EL (cell line): ENCODE data around the gene ERGIC1.

Experiments used
- DNase-seq: peaks from one replicate; pipeline ENCODE4 v3.0.0-alpha.2; 2016

The ERGIC1 gene

DNA sequence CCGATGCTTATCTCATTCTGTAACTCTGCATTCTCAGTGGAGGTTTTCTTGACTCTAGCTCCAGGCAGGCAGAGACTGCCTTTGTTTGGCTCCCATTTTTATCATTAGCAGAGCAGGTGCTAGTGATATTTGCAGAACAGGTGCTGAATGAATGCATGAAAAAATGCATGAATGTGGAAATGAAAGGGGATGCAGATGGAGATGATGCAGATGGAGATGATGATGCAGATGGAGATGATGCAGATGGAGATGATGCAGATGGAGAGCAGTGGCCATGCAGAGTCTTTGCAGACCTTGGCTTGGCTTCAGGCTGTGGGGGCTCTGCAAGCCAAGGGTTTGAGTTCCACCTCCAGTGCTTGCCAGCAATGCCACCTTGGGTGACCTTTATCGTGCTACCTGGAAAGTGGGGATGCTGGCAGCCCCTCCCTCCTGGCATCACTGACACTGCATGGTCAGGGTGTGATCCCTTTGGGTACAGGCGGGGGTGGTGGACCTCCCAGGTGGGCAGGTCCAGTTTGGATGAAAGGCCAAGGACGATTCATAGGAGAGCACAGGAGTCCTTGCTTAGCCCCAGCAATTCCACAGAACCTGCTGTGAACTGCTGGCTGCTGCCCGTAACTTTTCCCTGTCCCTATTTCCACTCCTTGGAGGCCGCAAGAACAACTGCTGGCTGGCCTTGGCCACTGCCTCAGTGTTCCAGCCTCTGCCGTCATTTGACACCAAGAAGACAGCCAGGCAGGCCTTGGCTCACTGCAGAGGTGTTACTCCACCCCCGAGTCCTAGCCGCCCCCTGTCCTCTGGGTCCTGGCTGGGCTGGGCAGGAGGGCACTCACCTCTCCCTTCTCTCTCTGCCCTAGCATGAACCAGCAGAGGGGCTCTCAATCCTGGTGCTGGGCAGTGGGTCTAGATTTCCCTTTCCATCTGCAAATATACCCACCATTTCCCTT lies 33.0 kb downstream of the ERGIC1 start:
- DNase-seq: no peak

DNA sequence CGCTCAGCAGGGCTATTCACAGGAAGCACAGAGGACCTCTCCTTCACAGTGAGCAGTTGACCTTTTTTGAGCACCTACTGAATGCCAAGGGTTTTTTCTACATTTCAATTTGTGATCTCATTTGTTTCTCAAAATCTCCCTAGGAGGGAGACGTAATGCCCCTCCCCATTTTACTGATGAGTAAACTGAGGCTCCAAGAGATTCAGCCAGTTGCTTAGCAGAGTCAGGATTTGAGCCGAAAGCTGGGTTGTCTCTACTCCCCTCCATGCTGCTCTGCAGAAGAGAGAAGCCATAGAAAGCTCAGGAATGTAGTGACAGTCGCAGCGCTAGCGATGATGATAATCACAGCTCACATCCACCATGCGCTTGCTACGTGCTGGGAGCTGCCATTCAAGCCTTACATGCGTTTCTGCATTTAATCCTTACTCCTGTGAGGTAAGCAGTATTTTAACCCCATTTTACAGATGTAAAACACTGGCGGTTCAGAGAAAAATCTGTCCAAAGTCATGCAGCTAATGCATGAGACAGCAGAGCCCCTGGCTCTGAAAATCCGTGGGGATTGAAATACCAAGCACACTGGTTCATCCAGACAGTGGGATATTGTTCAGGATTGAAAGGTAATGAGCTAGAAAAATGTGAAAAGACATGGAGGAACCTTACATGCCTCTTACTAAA lies 33.8 kb downstream of the ERGIC1 start:
- DNase-seq: no peak

DNA sequence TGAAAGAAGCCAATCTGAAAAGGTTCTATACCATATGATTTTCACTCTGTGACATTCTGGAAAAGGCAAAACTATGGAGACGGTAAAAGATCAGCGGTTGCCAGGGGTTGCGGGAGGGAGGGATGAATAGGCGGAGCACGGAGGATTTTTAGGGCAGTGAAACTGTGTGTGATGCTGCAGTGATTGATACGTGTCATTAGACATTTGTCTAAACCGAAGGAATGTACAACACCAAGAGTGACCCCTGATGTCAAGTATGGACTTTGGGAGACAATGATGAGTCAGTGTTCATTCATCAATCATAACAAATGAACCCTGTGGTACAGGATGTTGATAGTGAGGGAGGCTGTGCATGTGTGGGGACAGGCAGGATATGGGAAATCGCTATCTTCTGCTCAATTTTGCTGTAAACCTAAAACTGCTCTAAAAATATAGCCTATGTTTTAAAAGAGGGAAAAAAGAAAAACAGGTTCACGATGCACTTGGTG lies 34.4 kb downstream of the ERGIC1 start:
- peak; percentile 84 for DNase-seq

DNA sequence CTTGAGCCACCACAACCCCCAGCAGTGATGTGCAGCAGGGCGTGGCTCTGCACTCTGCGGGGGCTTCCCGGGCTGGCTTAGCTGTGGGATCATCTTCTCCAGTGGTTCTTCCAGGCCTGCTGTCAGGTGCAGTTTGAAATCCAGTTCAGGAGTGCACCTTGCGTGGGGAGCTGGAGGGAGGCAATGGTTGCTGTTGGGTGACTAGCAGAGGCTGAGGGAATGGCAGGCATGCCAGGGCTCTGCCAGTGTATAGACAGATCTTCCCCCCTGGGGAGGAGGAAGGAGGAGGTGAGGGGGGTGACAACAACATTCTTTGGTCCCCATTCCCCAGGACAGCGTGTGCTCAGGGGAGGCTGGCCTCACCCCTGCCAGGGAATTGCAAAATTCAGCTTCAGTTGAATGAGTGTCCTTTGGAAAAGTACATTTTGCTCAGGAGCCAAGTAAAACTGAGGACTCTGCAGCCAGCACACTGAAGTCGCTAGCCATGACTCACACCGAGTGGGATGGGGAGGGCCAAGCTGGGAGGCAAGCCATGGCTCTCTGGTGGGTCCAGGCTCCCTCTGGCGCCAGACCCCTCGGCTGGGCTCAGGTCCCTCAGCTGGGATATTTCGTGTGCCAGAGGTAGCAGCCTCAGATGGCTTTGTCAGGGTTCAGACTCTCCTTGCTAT lies 35.0 kb downstream of the ERGIC1 start:
- peak; percentile 93 for DNase-seq

DNA sequence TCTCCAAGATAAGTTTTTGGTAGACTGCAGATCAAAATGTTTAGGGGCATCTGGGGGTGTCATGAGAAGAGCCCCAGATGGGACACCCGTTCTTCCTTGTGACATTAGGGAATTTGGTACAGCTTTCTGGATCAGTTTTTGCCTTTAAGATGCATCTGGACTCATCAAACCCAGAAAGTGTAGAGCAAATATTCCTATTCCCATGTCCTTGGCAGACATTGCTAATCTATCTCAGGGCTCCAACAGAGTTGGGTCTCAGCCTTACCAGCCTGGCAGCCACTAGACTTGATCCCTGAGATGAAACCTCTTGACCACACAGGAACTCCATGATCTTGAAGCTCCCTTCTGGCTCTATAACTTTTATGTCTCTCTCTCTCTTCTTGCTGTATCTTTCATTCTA lies 35.6 kb downstream of the ERGIC1 start:
- DNase-seq: no peak

DNA sequence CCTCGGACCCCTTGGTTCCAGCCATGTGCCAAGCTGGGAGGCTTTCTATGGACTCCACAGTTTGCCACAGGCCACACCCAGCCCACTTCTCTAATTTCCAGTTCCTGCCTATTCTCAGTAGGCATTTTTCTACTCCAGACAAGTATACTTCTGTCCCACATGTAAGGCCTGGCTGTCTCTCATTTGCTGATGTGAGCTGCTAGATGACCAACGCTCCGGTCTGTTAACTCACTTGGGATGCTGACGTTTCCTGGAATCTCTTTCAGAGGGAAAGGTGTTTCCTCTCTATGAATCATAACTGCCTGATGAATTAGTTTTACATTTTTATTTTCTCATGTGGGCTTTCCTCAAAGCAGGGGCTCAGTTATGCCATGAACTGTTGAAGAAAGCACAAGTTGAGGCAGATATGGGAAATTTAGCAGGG lies 36.3 kb downstream of the ERGIC1 start:
- peak; percentile 93 for DNase-seq

DNA sequence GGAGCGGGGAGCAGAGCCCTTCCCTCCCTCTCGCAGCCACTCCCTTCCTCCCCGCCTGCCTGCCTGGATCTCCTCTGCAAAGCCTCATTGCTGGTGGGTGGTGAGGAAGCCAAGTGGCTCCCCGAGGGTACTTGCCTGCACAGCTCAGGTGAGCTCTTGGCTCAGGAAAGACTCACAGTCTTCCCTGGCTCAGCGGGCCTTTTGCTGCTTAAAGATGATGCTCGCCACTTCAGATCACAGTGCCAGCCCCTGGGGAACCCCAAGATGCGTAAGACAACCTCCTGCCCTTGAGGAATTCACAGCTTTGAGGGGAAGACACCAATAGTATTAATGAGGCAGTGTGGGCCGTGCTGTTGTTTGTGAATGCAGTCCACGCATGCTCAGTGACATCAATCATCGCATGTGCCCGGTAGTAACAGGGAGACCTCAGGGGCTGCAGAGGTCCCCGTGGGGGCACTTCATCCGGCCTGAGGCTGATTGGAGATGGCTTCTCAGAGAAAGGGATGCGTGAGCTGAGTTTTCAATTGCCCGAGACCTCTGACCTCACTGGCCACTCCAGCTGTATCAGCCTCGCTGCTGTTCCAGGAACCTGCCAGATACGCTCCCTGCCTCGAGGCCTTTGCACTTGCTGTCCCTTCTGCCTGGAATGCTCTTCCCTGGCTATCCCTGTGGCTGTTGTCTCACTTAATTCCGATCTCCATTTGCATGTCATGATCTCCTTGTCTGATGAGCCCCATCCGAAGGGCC lies 36.8 kb downstream of the ERGIC1 start:
- DNase-seq: peak; percentile 66

DNA sequence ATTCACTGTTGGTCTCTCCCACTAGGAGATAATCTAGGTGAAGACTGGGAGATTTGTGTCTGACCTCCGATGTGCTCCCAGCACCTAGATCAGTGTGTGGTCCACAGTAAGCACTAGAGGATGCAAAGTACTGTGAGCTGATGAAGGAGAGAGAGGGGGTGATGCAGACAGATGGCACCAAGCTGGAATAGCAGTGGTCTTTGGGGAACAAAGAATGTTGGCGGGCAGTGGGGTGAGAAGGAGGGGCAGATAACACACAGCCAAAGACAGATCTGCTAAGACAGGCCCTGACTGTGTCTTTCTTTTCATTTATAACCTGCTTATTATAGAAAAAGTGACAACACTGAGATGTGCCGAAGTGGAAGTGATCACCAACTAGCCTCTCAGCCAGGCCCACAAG lies 37.5 kb downstream of the ERGIC1 start:
- no peak for DNase-seq

DNA sequence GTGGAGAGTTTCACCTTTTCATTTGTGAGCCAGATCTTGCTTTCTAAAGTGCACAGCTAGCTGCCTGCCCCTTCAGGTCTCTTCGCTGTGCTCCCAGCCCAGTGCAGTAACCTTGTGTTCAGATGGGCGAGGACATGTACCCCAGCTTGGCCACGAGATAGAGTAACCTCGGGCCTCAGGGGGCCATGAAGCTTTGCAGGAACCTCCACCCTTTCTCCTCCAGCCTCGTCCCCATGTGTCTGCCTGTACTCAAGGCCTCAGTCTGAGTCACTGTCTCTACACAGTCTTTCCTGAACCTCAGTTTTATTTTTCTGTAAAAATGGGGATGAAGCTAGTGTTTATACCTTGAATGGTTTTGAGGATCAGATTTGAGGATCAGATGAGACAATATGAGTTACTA lies 37.9 kb downstream of the ERGIC1 start:
- DNase-seq: no peak

DNA sequence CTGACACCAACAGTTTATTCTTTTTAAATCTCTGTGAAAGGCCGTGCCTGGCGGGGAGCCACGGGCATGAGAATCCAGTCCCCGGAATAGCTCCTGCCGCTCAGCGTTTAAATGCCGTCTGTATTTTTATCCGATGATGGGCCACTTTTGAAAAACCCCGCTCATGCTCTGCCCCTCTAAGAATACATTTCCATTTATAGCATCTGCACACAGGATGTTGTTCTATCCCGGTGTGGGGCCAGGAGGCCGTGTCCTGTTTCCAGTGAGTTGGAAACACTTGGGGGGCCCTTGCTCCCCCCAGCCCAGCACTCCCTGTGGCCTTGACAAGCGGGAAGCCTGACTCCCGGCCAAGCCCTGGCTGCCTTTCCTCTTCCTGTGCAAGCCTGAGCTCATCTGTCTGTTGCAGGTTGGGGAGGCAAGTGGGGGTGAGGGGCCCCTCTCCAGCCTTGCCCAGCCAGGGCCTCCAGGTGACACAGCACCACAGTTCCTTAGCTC lies 39.0 kb downstream of the ERGIC1 start:
- peak; percentile 38 for DNase-seq

DNA sequence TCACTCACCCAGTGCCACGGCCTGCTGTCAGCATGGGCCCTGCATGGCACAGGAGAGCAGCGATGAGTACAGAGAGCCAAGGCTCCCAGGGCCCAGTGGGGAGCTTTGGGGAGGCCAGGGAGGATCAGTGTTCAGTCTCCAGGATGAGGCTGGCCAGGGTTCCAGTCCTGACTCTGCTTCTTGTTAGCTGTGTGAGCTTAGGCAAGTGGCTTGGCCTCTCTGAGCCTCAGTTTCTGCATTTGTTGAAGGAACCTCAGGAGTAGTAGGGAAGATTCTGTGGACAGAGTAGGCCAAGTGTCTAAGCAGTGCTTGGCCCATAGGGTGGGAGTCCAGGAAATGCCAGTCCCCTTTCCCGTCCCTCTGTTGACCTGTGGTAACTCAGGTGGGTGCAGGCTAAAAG lies 39.5 kb downstream of the ERGIC1 start:
- DNase-seq: no peak

DNA sequence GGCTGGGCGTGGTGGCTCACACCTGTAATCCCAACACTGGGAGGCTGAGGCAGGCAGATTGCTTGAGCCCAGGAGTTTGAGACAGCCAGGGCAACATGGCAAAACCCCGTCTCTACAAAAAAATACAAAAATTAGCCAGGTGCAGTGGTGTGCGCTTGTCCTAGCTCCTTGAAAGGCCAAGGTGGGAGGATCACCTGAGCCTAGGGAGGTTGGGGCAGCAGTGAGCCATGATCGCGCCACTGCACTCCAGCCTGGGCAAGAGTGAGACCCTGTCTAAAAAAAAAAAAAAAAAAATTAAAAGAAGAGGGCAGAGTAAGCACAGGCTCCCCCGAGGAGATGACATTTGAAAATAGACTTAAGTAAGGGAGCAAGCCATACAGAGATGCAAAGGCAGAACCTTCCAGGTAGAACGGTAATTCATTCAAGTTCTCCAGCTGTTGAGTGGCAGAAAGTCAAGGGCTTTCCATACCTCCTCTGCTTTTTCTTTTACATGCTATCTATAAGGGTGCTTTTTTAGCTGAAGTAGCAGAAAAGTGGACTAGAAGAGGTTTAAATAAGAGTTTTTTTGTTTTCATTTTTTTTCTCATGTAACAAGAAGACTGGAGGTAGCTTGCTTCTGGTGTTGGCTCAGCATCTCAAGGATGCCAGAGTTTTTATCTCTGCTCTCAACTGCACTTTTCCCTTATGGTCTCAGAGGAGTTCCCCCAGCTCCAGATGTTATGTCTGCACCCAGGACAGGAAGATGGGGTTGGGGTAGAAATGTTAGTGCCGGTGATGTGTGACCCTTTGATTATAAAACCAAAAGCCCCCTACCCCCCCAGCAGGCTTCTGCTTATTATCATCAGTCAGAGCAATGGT lies 40.8 kb downstream of the ERGIC1 start:
- no peak for DNase-seq

DNA sequence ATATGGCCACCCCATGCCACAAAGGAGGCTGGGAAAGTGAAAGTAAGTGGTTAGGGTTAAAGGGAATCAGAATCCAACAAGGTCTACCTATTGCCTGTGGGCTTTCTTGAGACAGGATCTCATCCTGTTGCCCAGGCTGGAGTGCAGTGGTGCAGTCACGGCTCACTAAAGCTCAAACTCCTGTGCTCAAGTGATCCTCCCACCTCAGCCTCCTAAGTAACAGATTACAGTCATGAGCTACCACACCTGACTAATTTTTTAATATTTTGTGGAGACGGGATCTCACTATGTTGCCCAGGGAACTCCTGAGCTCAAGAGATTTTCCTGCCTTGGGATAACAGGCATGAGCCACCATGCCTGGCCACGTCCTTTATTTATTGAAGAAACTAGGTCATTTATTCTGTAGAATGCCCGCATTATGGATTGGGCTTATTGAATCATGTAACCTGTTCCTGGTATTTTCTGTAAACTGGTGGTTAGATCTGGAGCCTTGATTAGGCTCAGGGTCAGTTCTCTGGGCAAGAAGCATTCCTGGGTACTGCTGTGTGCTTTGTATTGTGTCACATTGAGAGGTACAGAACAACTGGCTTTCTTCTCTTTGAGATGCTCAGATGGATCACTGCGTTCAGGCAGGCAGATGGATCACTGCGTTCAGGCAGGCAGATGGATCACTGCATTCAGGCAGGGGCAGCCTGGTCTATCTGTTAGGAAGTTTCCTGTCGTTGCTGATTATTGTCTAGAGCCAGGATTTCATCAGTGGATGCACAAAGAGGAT lies 41.6 kb downstream of the ERGIC1 start:
- no peak for DNase-seq

DNA sequence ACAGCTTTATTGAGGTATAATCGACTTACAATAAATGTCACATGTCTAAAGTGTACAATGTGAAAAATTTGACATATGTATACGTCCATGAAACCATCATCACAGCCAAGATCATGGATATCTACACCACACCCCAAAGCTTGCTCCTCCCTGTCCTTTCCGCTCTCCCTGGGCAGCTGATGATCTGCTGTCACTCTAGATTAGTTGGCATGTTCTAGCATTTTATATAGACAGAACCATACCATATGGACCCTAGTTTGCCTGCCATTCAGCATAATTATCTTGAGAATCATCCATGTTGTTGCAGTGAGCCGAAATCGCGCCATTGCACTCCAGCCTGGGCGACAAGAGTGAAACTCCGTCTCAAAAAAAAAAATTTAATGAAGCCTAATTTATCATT lies 42.5 kb downstream of the ERGIC1 start:
- no peak for DNase-seq

DNA sequence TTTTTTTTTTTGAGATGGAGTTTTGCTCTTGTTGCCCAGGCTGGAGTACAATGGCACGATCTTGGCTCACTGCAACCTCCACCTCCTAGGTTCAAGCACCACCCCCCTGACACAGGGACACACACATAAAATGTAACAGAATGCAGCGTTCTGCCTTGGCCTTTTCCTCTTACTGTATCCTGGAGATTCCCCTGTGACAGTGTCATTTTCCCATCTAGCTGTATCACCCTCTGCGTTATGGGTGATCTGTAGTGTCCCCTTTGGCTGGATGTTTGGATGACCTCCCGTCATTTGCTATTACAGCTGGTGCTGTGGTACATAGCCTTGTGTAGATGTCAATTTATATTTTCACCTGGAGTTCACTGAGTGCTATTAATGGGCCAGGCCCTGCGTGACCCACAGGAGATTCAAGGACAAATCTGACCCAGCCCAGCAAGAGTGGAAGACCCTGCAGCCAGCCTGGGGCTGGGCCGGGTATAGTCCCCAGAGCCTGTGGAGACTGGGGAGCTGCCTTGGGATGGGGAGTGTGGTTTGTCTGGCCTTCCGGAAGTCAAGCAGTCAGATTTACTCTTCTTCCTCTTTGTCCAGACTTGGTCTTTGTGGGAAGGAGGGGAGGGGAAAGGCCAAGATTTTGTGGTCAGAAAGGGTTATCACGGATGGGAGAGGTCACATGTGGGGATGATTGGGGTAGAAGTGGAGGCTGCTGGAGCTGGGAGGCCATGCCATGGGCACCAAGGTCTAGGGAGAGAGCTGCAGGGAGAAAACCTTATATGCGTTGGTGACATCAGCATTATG lies 43.6 kb downstream of the ERGIC1 start:
- no peak for DNase-seq

DNA sequence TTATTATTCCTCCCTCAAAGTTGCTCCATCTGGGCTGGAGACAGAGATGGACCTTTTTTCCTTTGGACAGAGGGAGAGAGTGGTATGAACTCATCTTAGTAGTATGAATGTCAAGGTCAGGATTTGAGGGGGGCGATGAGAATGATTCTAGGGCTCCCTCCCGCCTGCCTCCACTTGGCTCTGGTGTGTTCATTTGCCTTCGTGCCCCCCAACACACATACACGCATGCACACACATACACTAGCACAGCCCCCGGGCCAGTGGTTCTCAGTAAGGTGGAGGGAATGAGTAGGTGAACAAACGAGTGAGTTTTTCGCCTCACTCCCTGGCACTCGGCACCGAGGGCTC lies 44.5 kb downstream of the ERGIC1 start:
- DNase-seq: no peak

DNA sequence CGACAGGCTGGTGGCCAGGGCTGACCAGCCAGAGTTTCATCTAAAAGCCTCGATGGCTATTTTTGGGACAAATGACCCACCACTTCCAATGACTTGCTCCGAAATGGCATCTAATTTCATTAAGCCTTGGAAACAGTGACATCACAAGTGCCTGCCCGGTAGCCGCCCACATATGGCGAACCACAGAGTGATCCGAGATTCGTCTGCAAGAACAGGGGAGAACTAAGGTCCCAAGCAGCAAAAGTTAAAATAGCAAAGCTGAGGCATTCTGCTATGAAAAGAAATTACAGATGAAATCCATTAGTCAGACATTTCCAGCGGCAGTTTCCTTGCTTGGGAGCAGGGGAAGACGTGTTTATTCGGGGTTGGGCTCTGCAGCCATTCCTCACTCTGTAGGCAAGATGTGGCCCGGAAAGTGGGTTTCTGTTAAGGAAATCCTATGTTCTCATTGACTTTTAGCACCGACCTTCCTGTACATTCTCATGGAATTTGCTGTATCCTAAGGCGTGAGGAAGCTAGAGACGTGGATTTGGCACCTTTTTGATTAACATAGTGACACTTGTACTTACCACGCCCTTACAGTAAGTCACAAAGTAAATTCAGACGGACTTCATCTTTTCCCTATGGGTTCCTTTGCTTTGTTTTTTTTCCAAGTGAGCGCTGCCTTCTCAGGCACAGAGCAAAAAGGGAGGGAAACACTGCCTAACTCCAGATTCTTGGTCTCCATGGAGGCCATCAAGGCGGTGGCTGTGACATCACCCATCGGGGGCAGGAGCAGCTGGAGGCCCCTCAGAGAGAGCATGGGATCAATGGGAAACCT lies 45.1 kb downstream of the ERGIC1 start:
- peak; percentile 64 for DNase-seq

DNA sequence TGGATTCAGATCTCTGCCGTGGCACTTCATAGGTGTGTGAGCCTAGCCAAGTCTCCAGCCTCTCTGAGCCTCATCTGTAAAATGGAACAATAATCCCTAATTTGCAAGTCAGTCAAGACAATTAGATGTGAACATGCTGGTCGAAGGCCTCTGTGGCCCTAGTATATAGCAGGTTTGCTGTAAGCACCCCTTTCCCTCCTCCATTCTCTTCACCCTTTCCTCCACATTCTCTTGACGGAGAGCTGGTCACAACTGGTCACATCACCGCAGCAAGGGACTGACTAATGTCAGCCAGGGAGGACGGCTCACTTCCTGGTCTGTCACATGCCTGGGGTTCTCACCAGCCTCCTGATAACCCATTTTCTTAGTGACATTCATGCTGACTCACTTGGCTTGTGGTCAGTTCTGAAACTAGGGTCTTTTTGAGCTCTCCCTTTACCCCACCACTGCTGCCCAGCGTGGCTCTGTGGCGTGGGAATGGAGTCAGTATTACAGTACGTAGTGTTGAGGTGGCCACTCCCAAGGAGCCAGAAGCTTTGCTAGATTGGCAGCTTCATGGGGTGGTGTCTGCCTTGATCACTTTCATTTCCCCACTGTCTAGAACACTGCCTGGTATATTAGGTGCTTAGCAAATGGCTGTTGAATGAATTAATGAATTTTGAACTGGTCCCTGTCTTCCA lies 47.8 kb downstream of the ERGIC1 start:
- peak; percentile 82 for DNase-seq

DNA sequence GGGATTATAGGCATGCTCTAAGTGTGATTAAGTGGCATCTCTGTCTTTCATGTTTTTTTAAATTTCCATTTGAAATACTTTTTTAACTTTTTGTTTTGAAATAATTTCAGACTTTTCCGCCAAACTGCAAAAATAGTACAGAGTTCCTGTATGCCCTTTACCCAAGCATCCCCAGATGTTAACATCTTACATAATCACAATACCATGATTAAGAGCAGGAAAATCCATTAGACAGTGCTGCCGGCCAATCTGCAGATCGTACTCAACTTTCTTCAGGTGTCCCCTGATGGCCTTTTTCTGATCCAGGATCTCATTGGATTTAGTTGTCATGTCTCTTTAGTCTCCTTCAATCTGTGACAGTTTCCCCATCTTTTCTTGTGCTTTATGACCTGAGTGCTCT lies 49.0 kb downstream of the ERGIC1 start:
- DNase-seq: no peak
